NCI-H1092 treated with DMSO at 0.1 percent for 48 hours (cell line): ENCODE results near the gene SPINT1.
A peak's percentile ranks its signal among the peaks of the same experiment; 100 is the strongest.

ENCODE experiments used
- DNase-seq: peaks from one replicate; lab custom pipeline; 2025; lab: John Stamatoyannopoulos, UW

SPINT1 gene

DNA sequence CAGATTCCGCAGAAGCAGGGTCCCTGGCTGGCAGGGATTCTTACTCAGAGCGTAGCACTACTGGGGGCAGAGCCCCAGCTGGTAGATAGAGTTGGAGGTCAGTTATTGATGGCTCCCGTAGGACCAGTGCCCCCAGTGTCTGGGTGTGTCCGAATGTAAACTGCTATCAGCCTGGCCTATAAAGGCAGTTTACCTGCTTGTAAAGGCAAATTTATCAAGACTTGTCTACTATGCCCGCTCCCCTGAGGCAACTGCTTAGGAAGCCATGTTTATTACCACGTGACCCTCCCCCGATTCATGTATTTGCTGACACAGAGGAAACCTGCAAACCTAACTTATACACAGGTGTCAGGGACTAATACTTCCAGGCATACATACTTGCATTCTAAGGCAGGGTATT is 14.7 kb upstream of the SPINT1 start:
- no peak for DNase-seq

DNA sequence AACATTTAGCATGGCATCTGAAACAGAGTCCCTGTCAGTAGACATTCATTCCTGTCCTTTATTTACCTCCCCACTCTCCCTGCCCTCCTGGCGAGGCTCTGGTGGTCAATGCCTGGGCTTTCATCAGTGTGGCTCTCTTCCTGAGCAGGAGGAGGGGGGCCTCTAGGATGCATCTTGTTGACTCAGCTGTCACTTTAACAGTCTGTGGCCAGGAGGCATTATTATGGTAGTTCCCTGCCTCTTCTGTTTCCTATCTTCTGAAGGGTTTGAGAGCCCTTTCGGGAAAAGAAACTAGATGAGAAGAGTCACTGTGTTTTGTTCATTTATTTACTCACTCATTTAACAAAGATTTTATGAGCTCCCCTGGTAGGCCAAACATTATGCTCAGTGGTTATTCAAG is 13.0 kb upstream of the SPINT1 start:
- DNase-seq = peak; percentile 94

DNA sequence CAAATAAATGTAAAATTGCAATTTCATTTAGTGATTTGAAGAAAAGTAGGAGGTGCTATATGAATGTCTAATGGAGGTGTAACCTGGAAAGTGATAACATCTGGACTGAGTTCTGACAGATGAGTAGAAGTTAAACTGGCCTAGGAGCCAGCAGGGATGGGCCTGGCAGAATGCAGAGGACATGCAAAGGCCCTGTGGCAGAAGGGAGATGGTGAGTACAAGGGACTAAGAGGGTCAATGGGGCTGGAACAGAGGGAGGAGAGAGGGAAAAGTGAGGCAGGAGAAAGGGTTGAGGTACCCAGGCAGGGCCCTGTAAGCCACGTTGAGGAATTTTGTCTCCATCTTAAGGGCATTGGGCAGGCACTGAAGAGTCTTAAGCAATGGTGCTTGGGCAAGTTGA is 12.0 kb upstream of the SPINT1 start:
- no peak for DNase-seq

DNA sequence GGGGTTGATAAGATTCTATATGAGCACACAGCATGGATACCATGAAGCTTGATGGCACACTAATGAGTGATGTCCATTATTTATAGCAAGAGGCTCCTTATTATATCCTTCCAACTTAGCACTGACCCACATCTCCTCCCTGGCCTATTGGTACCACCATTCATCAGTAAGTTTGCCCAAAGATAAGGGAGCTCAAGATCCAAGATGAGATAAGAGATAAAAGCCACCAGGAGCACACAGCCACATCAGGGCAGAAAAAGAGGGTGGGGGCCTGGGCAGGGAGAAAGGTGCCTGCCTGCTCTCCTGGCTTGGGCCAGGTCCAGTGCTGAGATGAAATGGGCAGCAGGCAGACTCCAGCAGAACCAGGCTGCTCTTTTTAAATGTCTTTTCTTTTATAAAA is 10.9 kb upstream of the SPINT1 start:
- no peak for DNase-seq

DNA sequence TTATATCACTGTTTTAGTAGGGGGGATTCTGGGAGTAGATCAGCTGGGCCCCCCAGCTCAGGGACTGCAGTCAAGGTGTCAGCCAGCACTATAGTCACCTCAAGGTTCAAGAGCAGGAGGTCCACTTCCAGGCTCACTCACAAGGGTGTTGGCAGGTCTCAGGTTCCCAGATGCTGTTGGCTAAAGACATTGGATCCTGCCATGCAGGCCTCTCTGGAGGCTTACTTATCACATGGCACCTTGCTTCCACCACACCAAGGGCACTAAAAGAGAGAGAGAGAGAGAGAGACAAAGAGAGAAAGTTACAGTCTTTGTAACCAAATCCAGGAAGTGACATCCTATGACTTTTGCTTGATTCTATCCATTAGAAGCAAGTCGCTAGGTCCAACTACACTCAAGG is 7.8 kb upstream of the SPINT1 start:
- no peak for DNase-seq

DNA sequence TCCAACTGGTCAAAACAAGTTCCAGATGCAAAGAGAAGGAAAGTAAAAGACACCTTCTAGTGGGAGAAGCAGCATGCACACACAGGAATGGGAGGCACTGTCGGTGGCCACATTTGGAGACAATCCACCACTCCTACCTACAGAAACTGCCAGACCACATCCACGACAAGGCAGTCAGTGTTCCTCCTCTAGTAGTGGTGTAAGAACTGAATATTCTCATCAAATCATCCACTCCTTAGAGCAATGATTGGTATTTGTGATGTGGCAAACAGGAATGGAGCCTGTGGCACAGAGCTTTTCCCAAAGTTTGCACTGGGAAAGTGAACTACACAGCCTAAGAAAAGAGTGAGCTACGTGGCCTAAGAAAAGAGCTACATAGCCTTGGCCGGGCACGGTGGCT is 5.1 kb upstream of the SPINT1 start:
- no peak for DNase-seq

DNA sequence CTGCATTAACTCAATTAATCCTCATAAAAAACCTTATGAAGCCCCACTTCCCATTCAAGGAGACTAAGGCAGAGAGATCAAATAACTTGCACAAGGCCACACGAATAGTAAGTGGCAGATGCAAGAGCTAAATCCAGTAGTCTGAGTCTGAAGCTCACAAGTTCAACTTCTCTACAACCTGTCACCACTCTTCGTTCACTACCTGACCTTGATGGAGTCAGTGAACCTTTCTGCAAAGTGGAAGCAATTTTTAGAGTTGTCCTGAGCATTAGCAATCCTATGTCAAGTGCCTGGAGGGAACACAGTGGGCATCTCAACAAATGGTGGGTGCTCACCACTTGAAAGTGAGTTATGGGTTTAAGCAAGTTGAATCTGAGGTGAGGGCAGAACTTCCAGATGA is 2.1 kb upstream of the SPINT1 start:
- no peak for DNase-seq

DNA sequence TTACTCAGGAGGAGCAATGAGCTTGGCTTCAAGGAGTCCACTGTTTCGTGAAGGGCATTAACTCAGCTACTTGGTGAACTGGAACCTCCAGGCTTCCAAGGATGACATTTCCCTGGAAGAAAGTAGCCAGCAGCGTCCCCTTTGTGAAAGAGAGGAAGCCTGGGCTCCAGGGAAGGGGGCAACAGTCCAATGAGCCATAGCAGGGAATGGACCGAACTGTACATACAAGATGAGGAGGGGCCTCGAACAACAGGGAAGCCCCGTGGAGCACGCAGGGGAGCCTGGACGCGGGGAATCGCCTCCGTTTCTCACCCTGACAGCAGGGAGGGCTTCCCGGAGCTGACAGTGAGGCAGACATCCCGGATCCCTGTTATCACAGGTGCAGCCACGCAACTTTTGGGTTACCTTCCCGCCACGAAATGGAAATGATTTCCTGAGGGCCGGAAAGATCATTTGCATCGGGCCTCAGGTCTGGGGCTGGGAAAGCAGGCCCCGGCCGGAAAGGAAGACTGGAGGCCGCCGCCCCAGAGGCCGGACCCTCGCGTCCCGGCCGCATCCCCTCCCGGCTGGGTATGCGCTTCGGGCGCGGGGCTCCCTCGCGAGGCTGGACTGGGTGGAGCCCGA is 475 bp upstream of the SPINT1 start:
- no peak for DNase-seq

DNA sequence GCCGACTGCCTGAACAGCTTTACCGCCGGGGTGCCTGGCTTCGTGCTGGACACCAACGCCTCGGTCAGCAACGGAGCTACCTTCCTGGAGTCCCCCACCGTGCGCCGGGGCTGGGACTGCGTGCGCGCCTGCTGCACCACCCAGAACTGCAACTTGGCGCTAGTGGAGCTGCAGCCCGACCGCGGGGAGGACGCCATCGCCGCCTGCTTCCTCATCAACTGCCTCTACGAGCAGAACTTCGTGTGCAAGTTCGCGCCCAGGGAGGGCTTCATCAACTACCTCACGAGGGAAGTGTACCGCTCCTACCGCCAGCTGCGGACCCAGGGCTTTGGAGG is 815 bp downstream of the SPINT1 start:
- DNase-seq = no peak

DNA sequence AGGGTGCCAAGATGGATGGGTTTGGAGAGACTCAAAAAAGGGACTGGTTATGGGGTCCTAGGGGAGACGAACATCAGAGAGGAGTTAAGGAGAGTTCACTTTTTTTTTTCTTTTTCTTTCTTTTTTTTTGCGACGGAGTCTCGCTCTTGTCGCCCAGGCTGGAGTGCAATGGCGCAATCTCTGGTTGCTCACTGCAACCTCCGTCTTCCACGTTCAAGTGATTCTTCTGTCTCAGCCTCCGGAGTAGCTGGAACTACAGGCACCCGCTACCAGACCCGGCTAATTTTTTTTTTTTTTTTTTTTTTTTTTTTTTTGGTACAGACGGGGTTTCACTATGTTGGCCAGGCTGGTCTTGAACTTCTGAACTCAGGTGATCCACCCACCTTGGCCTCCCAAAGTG is 1.2 kb downstream of the SPINT1 start:
- no peak for DNase-seq

DNA sequence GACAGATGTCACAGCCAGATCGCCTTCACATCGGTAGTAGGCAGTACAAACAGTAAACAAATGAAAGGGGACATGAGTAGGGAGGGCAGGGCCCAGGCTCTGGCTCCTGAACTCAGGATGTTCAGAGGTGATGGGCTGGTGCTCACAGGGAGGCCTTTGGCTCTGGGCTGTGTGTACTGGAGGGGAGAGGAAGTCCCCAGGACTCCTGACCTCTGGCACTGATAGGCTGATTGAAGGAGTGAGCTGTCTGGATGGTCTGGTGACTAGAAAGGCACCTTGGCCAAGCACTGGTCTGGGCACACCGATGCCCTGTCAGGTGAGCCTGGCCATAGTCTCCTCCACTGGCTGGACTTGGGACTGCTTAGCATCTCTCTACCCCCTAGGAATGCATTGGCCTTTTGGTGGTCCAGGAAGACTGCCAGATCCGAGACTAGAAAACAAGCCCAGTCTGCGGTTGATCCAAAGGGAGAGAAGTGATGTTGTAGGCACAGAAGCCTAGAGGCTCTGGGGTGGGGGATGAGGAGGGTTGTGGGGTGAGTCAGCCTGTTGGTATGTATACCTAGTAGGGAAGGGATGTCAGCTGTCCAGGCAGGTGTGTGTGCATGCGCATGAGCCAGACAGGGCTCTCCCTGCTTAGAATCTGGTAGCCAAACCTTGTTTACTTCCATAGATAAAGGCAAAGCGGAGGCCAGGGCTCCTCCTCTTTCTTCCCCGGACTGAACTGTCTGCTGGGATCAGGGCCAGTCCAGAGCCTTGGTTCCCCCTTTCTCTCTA is 1.9 kb downstream of the SPINT1 start:
- no peak for DNase-seq

DNA sequence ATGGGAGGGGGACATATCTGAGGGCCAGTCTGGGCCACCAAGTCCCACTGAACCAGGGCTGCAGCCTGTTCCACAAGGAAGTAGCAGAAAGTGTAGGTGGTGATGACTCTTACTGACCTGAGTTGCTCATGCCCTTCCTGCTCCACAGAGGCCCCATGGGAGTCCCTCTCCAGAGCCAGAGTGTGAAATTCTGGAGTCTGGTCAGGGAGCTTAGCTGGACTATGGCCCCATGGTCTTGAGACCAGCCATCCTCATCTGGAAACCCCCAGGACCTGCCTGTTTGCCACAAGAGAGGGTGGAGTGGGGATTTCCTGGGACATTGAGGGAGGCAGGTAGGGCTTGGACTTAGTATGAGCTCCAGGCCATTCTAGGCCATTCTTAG is 3.0 kb downstream of the SPINT1 start:
- no peak for DNase-seq

DNA sequence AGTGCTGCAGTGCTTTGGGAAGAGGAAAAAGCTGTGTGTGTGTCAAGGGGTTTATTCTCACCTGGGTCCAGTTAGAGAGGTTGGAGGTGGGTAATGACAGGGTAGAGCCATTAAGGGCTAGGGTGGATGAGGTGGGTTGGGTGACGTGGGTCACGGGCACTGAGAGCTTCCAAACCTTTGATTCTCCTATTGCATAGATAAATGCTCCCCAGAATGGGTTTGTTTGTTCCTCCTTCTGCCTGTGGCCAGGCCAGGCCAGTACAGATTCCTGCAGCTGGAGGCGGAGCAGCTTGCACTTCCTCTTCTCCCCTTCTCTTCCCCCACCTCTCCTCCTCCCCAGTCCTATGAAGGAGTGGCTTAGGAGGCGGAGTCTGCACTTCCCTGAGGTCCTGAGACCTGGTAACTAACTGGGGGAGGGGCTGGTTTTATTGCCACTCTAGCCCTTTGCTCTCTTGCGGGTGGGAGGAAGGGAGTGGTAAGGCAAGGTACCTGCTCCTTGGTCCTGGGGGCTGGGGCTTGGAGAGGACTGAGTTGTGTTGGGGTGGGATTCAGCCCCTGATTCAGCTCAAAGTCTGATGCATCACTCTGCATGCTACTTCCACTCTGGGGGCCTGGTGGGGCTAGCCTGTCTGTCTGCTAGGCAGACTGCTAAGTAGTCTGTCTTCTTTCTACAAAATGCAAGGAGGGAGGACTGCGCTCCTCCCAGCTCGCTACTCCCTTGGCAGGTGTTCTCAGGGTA is 3.5 kb downstream of the SPINT1 start:
- no peak for DNase-seq

DNA sequence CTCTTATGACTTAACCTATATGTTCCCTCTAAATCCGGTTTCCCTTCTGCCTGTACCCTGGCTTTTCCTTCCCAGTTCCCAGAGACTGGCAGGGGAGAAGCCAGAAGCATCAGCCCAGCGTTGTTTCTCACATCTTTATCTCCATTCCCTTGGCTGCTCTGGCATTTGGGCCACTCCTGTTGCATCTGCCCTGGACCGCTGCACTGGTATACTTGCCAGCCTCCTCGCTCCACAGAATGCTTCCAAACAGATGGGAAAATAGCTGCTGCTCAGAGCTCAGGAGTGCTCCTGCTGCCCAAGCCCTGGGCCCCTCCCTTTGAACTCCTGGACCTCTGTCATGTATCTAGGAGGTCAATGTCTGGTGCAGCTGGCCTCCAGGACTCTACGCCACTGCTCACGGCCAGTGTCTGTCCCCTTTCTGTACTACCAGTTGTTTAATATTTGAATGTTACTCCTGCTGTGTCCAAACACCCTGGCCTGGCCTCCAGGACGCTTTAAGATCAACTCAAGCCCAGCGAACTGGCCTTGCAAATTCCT is 6.8 kb downstream of the SPINT1 start:
- no peak for DNase-seq

DNA sequence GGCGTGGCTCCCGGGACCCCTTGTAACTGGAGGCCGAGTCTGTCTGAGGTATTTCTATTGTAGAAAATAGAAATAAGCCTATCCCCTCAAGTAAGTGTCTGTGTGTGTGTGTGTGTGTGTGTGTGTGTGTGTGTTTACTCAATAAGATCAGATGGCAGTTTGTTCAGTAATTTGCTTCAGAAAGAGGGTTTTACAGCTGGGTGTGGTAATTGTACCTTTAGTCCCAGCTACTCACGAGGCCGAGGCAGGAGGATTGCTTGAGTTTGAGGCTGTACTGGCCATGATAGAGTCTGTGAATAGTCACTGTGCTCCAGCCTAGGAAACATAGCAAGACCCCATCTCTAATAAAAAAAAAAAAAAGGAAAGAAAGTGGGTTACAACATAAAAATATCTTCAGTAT is 8.7 kb downstream of the SPINT1 start:
- DNase-seq = no peak

DNA sequence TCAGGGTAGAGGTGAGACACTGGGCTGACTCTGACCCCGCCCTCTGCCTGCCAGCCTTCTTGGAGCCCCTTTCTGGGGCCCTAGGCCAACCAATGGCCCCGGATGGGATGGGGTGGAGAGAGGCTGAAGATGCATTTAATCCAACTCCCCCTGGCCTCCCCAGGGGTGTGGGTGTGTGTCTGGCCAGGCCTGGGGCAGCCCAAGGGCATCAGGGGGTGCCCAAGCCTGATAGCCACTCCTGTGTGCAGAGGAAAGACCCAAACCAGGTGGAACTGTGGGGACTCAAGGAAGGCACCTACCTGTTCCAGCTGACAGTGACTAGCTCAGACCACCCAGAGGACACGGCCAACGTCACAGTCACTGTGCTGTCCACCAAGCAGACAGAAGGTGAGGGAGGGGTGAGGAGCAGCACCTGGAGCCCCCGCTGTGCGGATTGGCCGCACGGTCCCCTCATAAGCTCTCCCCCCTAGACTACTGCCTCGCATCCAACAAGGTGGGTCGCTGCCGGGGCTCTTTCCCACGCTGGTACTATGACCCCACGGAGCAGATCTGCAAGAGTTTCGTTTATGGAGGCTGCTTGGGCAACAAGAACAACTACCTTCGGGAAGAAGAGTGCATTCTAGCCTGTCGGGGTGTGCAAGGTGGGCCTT is 9.5 kb downstream of the SPINT1 start:
- DNase-seq = no peak

DNA sequence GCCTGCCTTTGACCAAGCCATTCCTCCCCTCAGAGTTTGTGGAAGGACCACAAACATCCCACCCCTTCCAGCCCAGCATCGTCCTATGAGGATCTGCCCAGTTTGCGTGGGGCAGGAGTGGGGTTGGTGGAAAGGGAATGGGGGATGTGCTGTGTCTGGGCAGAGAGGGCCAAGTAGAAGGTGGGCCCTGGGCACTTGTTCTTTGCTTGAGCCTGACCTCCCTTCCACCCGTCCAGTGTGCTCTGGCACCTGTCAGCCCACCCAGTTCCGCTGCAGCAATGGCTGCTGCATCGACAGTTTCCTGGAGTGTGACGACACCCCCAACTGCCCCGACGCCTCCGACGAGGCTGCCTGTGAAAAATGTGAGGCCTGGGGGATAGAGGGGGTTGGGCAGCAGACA is 10.3 kb downstream of the SPINT1 start:
- no peak for DNase-seq

DNA sequence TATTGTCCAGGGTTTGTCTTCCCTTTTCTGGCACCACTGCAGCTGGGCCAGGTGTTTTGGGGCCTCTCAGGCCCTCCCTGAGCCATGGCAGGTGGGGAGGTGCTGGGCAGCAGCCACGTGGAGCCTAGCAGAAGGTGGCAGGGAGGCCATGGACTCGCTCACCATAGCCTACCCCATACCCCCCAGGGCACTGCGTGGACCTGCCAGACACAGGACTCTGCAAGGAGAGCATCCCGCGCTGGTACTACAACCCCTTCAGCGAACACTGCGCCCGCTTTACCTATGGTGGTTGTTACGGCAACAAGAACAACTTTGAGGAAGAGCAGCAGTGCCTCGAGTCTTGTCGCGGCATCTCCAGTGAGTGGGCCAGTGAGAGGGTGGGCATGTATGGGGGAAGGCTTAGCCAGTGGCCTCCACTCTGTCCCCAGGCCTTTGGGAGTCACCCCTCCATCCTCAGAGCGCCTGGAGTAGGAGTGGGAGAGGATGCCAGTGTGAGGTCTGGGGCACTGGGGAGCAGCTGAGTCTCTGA is 11.9 kb downstream of the SPINT1 start:
- DNase-seq = no peak

DNA sequence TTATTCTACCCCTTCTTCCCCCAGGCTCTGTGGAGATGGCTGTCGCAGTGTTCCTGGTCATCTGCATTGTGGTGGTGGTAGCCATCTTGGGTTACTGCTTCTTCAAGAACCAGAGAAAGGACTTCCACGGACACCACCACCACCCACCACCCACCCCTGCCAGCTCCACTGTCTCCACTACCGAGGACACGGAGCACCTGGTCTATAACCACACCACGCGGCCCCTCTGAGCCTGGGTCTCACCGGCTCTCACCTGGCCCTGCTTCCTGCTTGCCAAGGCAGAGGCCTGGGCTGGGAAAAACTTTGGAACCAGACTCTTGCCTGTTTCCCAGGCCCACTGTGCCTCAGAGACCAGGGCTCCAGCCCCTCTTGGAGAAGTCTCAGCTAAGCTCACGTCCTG is 12.9 kb downstream of the SPINT1 start:
- DNase-seq = no peak

DNA sequence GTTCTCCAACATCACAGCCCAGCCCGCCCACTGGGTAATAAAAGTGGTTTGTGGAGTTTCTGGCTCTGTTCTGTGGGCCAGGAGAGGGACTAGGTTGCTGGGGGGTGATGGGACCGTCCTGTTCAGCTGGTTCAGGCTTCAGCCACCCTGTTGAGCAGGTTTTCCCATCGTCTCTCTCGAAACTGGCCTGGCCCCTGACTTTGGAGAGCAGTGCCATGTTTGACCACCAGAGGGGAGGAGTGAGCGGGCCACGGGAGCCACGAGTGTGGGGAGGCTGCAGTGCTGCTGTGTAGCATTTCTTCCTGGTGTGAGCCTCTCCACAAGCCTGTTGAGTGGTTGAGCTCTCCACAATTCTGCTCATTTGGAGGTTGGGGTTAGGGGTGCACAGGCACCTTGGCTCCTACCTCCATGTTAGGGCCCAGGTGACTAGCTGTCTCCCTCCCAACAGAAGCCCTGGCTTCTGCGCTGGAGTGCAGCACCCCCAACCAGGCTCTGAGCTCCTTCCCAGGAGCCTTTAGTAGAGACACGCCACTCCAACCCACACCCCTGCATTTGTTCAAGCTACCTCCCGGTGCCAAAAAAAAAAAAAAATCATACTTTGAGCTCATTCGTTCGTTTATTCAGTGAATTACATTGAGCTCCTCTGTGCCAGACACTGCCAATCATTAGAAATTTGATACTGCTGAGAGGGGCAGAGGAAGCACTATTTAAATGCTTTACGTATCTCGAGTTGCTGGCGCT is 13.9 kb downstream of the SPINT1 start:
- DNase-seq = peak; percentile 41

DNA sequence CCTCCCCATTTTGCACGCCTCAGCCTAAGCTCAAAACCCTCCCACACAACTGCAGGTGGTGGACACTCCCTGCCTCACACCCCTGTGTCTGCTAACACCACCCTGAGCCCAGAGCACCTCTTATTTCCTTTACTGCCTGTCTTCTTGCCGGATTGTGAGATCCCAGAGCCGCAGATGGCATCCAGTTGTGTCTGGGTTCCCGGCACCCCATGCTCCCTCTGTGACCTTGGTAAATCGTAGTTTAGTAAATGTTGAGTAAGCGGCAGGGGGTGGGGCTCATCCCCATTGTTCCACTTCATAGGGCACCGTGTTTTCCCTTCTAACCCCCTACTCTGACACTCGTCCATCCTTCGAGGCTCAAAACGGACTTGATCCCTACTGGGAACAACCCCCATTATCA is 14.9 kb downstream of the SPINT1 start:
- DNase-seq = no peak
